GM19193 (cell line): ENCODE measurements around the gene THAP5.

Source experiments
- POLR2A ChIP-seq: IDR thresholded peaks from 4 replicates; pipeline ENCODE4 v1.6.1; 2011; ENCODE audit not compliant: insufficient read depth, insufficient read length; ENCODE audit errors: extremely low read depth

Gene THAP5

GRCh38 chr7:108517951-108518350 is 51.6 kb downstream of the THAP5 start:
- TF ChIP-seq POLR2A = no peak

- no peak for TF ChIP-seq POLR2A
Observed at GRCh38 chr7:108515630-108516029, 53.9 kb downstream of the THAP5 start.

- no peak for TF ChIP-seq POLR2A
Observed at GRCh38 chr7:108515013-108515412, 54.5 kb downstream of the THAP5 start.
